Right atrium auricular region (tissue), 2 donors: ENCODE results near the gene LEMD1. TPM values are rescaled to one million over a fixed set of nuclear protein-coding genes. Genes with fewer than 3 reads are reported as not detected.
A peak's percentile ranks its signal among the peaks of the same experiment; 100 is the strongest.

Experiments
- DNase-seq: peaks from one replicate; pipeline ENCODE4 v3.0.0-alpha.2; 2019; ENCODE audit warnings: low spot score
- H3K27ac ChIP-seq, 2 donors: fragments of 200-600 bp; sonication (generic); 1 replicate in 1 of 2; 2 replicates in 1 of 2; pipeline ENCODE4 v1.5.1; 2016 to 2019
- H3K27me3 ChIP-seq, 2 donors: fragments of 200-600 bp; sonication (generic); one replicate each; pipeline versions ENCODE4 v1.5.1 to v1.6.0; 2017 to 2019
- H3K36me3 ChIP-seq: fragments of 200-600 bp; sonication (generic); one replicate; pipeline ENCODE4 v1.5.1; 2016
- H3K4me1 ChIP-seq, 2 donors: fragments of 200-600 bp; sonication (generic); one replicate each; pipeline versions ENCODE4 v1.5.1 to v1.6.0; 2017 to 2019
- H3K4me3 ChIP-seq, 2 donors: fragments of 200-600 bp; sonication (generic); 1 replicate in 1 of 2; 2 replicates in 1 of 2; pipeline ENCODE4 v1.5.1; 2017 to 2019; ENCODE audit warnings: mild to moderate bottlenecking in 1 of 2, moderate library complexity in 1 of 2
- H3K9me3 ChIP-seq, 2 donors: fragments of 200-600 bp; sonication (generic); one replicate each; pipeline ENCODE4 v1.5.1; 2019
- CTCF ChIP-seq, 2 donors: fragments of 200-600 bp; sonication (generic); IDR thresholded peaks; one replicate each; pipeline ENCODE4 v1.5.1; 2019; ENCODE audit warnings: antibody characterized with exemption in 2 of 2
- microRNA counts, 2 donors: library from miRNA; unstranded; fragments of <30 nt; microRNA quantifications; one replicate each; lab custom pipeline; 2016 to 2017
- microRNA-seq, 2 donors: library from miRNA; unstranded; fragments of <30 nt; microRNA quantifications; one replicate each; pipeline ENCODE4, GENCODE V29; 2016 to 2017; ENCODE audit warnings: borderline number of aligned reads in 2 of 2, borderline replicate concordance in 1 of 2
- total RNA-seq, 2 donors: library from RNA; depleted of rRNA; stranded (reverse); fragments of >200 nt; gene quantifications; one replicate each; pipeline ENCODE4 v1.1.0, GENCODE V29; 2016

LEMD1 gene
- total RNA-seq, 2 donors from 2014 or later = not detected

- no peak overlapping the region for H3K4me3 ChIP-seq
- no peaks in the 10 kb centered on the region for H3K36me3 ChIP-seq
- peaks cover 0 to 11% of the 10 kb centered on the region in 2 donors for H3K4me1 ChIP-seq
- H3K9me3 ChIP-seq = no peaks in the 10 kb centered on the region
- no peak for DNase-seq
- TF ChIP-seq CTCF (IDR thresholded peaks at IDR 0.05) = no peak
- H3K27me3 ChIP-seq = peaks cover 0 to 13% of the 10 kb centered on the region in 2 donors
- no peak overlapping the region for H3K27ac ChIP-seq
Observed at GRCh38 chr1:205339197-205339702, 82.6 kb downstream of the LEMD1 start.

- DNase-seq = no peak
Observed at GRCh38 chr1:205338011-205338410, 83.8 kb downstream of the LEMD1 start.

GRCh38 chr1:205337481-205337880 is 84.4 kb downstream of the LEMD1 start:
- Histone ChIP-seq H3K9me3 (no peaks in the 10 kb centered on the region), H3K27me3 (no peaks in the 10 kb centered on the region), H3K4me3 (no peak overlapping the region), H3K27ac (no peak overlapping the region), H3K36me3 (no peaks in the 10 kb centered on the region), H3K4me1 (no peaks in the 10 kb centered on the region)
- no peak for DNase-seq
- no peak for TF ChIP-seq CTCF (IDR thresholded peaks at IDR 0.05)

More at GRCh38 chr1:205338011-205338410, 83.8 kb downstream of the LEMD1 start:
- Histone ChIP-seq H3K27me3 (peaks cover 0 to under 1% of the 10 kb centered on the region in 2 donors), H3K4me3 (no peak overlapping the region), H3K4me1 (no peaks in the 10 kb centered on the region), H3K27ac (no peak overlapping the region), H3K9me3 (no peaks in the 10 kb centered on the region), H3K36me3 (no peaks in the 10 kb centered on the region)
- TF ChIP-seq CTCF (IDR thresholded peaks at IDR 0.05) = no peak

- no peak for DNase-seq
Observed at GRCh38 chr1:205335692-205336091, 86.2 kb downstream of the LEMD1 start.

GRCh38 chr1:205332015-205332791 is 89.7 kb downstream of the LEMD1 start:
- Histone ChIP-seq H3K9me3 (no peaks in the 10 kb centered on the region), H3K27ac (no peak overlapping the region), H3K4me1 (no peaks in the 10 kb centered on the region)

More at GRCh38 chr1:205335692-205336091, 86.2 kb downstream of the LEMD1 start:
- no peak overlapping the region for H3K4me3 ChIP-seq
- no peaks in the 10 kb centered on the region for H3K27me3 ChIP-seq
- H3K36me3 ChIP-seq = no peaks in the 10 kb centered on the region
- no peak overlapping the region for H3K27ac ChIP-seq
- peak; percentile 86 to 90 for TF ChIP-seq CTCF (IDR thresholded peaks at IDR 0.05)
- no peaks in the 10 kb centered on the region for H3K4me1 ChIP-seq
- no peaks in the 10 kb centered on the region for H3K9me3 ChIP-seq

More at GRCh38 chr1:205332015-205332791, 89.7 kb downstream of the LEMD1 start:
- Histone ChIP-seq H3K27me3 (no peaks in the 10 kb centered on the region), H3K4me3 (no peak overlapping the region), H3K36me3 (no peaks in the 10 kb centered on the region)
- no peak for DNase-seq
- no peak for TF ChIP-seq CTCF (IDR thresholded peaks at IDR 0.05)

MicroRNAs encoded within 50 kb of the gene (microRNA counts, 767-probe panel; counts per million panel counts)
- microRNA hsa-miR-135b-5p (lab: Ali Mortazavi, UCI) = 0 to 2,294 counts per million in 2 donors

Small RNAs within 50 kb of the gene (microRNA-seq; reads per million reads assigned to microRNA genes)
- 12.7 to 45.2 reads per million in 2 donors for gene MIR135B

Other genes with a start within 250 kb of the LEMD1 start
- gene DSTYK, start 210.4 kb downstream of the LEMD1 start, total RNA-seq = 1 to 10 TPM; 6.7 to 8.9 TPM
- gene TMCC2, start 194.1 kb downstream of the LEMD1 start, total RNA-seq = 10 to 100 TPM in 1 of 2 donors, 1 to 10 TPM in 1; 8.5 to 11.9 TPM
- gene NUAK2, start 100.3 kb downstream of the LEMD1 start, total RNA-seq = 1 to 10 TPM in 1 of 2 donors, under 1 TPM in 1; 0.67 to 1.7 TPM
- gene KLHDC8A, start 65.1 kb downstream of the LEMD1 start, total RNA-seq = under 1 TPM in 1 of 2 donors, not detected in 1; 0.24 TPM
- gene BLACAT1, start 34.0 kb upstream of the LEMD1 start, total RNA-seq = under 1 TPM; 0.24 to 0.26 TPM
- gene CDK18, start 82.6 kb upstream of the LEMD1 start, total RNA-seq = 100 to 1,000 TPM in 1 of 2 donors, 10 to 100 TPM in 1; 85.6 to 116 TPM
- gene ELK4, start 210.0 kb upstream of the LEMD1 start, total RNA-seq = 10 to 100 TPM; 18.8 to 19.1 TPM